Peyer's patch (tissue), 4 donors: ENCODE results near the gene MAPK8IP2. TPM values are rescaled to one million over a fixed set of nuclear protein-coding genes. Genes with fewer than 3 reads are reported as not detected.

Experiments used
- DNase-seq, 3 donors: peaks; one replicate each; pipeline ENCODE4 v3.0.0-alpha.2; 2017 to 2019
- H3K27ac ChIP-seq, 4 donors: fragments of 200-600 bp; sonication (generic); one replicate each; pipeline ENCODE4 v1.5.1; 2016 to 2019
- H3K27me3 ChIP-seq, 2 donors: fragments of 200-600 bp; sonication (generic); one replicate each; pipeline ENCODE4 v1.5.1; 2019
- H3K36me3 ChIP-seq, 3 donors: fragments of 200-600 bp; sonication (generic); one replicate each; pipeline ENCODE4 v1.5.1; 2016 to 2019
- H3K4me1 ChIP-seq, 4 donors: fragments of 200-600 bp; sonication (generic); one replicate each; pipeline ENCODE4 v1.5.1; 2016 to 2019
- H3K4me3 ChIP-seq, 4 donors: fragments of 200-600 bp; sonication (generic); 1 replicate in 3 of 4; 2 replicates in 1 of 4; pipeline ENCODE4 v1.5.1; 2016 to 2019; ENCODE audit warnings: mild to moderate bottlenecking in 1 of 4
- H3K9me3 ChIP-seq, 4 donors: fragments of 200-600 bp; sonication (generic); one replicate each; pipeline ENCODE4 v1.5.1; 2016 to 2019; ENCODE audit warnings: mild to moderate bottlenecking in 1 of 4
- POLR2A ChIP-seq, 2 donors: fragments of 450-650 bp; IDR thresholded peaks; one replicate each; pipeline ENCODE4 v1.5.1; 2017; ENCODE audit warnings: antibody characterized with exemption in 2 of 2, mild to moderate bottlenecking in 2 of 2, moderate library complexity in 2 of 2
- total RNA-seq, 4 donors: library from RNA; depleted of rRNA; stranded (reverse); fragments of >200 nt; gene quantifications; one replicate each; pipeline ENCODE4 v1.1.0, GENCODE V29; 2016
- TF ChIP-seq, protein P1 (sequence below), 6 experiments: fragments of 450-650 bp in 4 of 6; fragments of 200-600 bp in 2 of 6; sonication (generic) in 1 of 6; IDR thresholded peaks; one replicate each; pipeline ENCODE4 v1.5.1; 2017 to 2019; ENCODE audit warnings: antibody characterized with exemption in 6 of 6, mild to moderate bottlenecking in 3 of 6, moderate library complexity in 1 of 6

MAPK8IP2 gene
- total RNA-seq, 4 donors from 2014 or later: 0.66 to 1.2 (median 0.83) TPM; not detected in 1

DNA sequence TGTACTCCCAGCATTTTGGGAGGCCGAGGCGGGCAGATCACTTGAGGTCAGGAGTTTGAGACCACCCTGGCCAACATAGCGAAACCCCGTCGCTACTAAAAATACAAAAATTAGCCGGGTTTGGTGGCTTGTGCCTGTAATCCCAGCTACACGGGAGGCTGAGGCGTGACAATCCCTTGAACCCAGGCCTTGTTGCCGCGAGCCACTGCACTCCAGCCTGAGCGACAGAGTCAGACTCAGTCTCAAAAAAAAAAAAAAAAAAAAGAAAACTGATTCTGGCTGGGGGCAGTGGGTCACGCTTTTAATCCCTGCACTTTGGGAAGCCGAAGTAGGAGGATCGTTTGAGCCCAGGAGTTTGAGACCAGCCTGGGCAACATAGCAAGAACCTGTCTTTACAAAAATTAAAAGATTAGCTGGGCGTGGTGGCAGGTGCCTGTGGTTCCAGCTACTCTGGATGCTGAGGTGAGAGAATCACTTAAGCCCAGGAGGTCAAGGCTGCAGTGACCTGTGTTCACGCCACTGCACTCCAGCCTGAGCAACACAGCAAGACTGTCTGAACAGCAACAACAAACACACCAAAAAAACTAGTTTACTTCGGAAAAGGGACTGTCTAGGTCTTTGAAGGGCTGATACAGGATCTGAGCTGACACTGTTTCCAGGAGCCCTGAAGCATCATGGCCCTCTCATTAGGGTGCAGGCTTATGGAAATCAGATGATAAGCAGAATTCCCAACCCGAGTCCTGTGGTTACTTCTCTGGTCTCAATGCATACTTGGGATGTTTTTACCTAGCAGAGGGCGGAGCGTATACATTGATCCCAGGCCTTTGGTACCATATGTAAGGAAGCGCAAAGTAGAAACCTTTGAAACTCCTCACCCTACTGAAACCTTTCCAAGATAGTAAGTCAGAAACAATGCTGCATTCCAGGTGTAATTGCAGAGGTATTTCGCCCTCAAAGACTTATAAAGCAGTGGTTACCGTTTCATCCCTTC, 16.2 kb upstream of the MAPK8IP2 start:
- H3K36me3 ChIP-seq: no peaks in the 10 kb centered on the region
- no peaks in the 10 kb centered on the region for H3K9me3 ChIP-seq
- TF ChIP-seq, protein P1, sequence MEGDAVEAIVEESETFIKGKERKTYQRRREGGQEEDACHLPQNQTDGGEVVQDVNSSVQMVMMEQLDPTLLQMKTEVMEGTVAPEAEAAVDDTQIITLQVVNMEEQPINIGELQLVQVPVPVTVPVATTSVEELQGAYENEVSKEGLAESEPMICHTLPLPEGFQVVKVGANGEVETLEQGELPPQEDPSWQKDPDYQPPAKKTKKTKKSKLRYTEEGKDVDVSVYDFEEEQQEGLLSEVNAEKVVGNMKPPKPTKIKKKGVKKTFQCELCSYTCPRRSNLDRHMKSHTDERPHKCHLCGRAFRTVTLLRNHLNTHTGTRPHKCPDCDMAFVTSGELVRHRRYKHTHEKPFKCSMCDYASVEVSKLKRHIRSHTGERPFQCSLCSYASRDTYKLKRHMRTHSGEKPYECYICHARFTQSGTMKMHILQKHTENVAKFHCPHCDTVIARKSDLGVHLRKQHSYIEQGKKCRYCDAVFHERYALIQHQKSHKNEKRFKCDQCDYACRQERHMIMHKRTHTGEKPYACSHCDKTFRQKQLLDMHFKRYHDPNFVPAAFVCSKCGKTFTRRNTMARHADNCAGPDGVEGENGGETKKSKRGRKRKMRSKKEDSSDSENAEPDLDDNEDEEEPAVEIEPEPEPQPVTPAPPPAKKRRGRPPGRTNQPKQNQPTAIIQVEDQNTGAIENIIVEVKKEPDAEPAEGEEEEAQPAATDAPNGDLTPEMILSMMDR (IDR thresholded peaks at IDR 0.05): no peak
- no peak for TF ChIP-seq POLR2A (IDR thresholded peaks at IDR 0.05)
- H3K4me3 ChIP-seq: no peak overlapping the region
- H3K4me1 ChIP-seq: peaks cover 0 to 19% (median 3%) of the 10 kb centered on the region in 4 donors
- H3K27ac ChIP-seq: no peak overlapping the region
- H3K27me3 ChIP-seq: no peaks in the 10 kb centered on the region
- DNase-seq: no peak

DNA sequence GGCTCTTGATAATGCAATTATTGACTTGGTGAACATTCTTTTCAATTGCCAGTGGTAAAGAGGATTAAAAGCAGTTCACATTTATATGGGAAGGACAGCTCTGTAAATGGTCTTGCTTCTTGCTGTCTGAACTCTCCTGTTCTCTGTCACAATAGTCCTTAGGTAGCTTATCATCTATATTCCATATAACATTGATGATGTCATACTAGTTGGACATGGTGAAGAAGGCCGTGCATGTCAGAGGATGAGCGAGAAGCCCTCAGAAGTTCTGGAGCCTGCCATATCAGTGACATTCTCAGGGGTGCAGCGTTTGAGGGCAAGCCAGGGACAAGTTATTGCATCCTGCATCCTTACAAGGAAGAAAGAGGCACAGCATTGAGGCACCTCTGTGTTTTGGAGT, 15.4 kb upstream of the MAPK8IP2 start:
- no peak for TF ChIP-seq POLR2A (IDR thresholded peaks at IDR 0.05)
- TF ChIP-seq, protein P1 (IDR thresholded peaks at IDR 0.05): no peak
- no peak overlapping the region for H3K27ac ChIP-seq
- no peaks in the 10 kb centered on the region for H3K9me3 ChIP-seq
- H3K4me3 ChIP-seq: no peak overlapping the region
- peaks cover 0 to 19% (median 3%) of the 10 kb centered on the region in 4 donors for H3K4me1 ChIP-seq
- no peak for DNase-seq
- H3K27me3 ChIP-seq: no peaks in the 10 kb centered on the region
- H3K36me3 ChIP-seq: no peaks in the 10 kb centered on the region

DNA sequence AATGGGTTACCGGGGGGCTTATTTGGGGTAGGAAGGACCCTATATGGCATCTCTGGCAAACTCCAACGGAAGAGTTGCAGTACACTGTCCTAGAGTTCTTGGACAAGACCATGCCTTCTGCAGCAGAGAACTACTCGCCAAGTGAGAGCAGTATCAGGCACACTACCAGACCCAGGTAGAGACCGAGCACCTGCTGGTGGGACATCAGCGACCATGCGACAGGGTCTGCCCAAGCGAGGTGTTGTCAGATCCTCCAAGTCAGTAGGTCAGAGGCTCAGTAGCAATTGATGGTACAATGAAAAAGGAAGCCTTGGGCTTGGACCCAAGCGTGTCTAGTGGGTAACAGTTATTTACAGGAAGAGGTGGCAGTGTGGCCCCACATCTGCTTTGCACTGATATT, 14.8 kb upstream of the MAPK8IP2 start:
- no peak overlapping the region for H3K27ac ChIP-seq
- H3K9me3 ChIP-seq: no peaks in the 10 kb centered on the region
- TF ChIP-seq, protein P1 (IDR thresholded peaks at IDR 0.05): no peak
- TF ChIP-seq POLR2A (IDR thresholded peaks at IDR 0.05): no peak
- no peak for DNase-seq
- no peaks in the 10 kb centered on the region for H3K27me3 ChIP-seq
- H3K36me3 ChIP-seq: no peaks in the 10 kb centered on the region
- H3K4me3 ChIP-seq: no peak overlapping the region
- peaks cover 0 to 19% (median 3%) of the 10 kb centered on the region in 4 donors for H3K4me1 ChIP-seq

DNA sequence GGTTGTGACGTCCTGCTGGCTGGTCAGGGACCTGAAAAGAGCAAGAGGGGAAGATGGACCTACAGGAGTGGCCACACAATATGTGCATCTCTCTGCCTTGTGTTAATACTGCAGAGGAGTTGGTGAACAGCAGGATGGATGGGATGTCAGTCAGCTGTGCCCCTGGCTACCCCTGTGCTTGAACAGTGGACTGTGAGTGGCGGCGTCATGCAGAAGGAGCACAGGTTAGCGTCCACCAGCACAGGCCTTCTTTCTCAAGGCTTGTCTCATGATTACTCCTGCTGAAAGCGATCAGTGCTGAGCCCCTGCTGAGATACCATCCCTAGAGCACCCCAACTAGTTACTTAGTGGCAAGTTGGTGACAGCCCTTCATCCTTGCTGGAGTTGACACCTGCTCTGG, 14.2 kb upstream of the MAPK8IP2 start:
- Histone ChIP-seq H3K4me3 (no peak overlapping the region), H3K9me3 (no peaks in the 10 kb centered on the region), H3K4me1 (peaks cover 0 to 14% (median 3%) of the 10 kb centered on the region in 4 donors), H3K27ac (no peak overlapping the region), H3K27me3 (no peaks in the 10 kb centered on the region), H3K36me3 (no peaks in the 10 kb centered on the region)
- TF ChIP-seq, protein P1 (IDR thresholded peaks at IDR 0.05): no peak
- no peak for TF ChIP-seq POLR2A (IDR thresholded peaks at IDR 0.05)
- DNase-seq: no peak

DNA sequence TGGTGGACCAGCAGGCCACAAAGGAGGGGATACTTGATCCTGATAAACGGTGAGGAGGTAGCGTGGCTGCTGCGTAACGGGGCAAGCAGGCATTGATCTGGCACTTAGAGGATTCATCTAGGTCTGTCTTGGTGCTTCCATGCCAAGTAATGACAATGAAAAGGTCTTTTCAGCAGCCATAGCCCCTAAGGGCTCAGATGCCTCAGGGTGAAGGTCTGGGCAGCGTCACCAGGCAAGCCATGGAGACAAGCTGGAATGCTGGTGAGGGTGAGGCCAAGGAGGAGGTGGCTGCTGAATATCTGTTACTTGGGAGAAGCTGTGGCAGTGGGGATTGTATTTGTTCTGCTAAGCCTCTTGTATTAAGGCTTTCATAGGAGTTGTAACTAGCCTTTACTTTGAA, 13.2 kb upstream of the MAPK8IP2 start:
- no peak overlapping the region for H3K4me3 ChIP-seq
- TF ChIP-seq, protein P1 (IDR thresholded peaks at IDR 0.05): no peak
- no peak for TF ChIP-seq POLR2A (IDR thresholded peaks at IDR 0.05)
- H3K27me3 ChIP-seq: no peaks in the 10 kb centered on the region
- H3K4me1 ChIP-seq: peaks cover 0 to 8% (median 0%) of the 10 kb centered on the region in 4 donors
- H3K36me3 ChIP-seq: no peaks in the 10 kb centered on the region
- no peak overlapping the region for H3K27ac ChIP-seq
- H3K9me3 ChIP-seq: no peaks in the 10 kb centered on the region
- no peak for DNase-seq
